Measurements from ENCODE around the gene ABCC3. TPM values are rescaled to one million over a fixed set of nuclear protein-coding genes. Genes with fewer than 3 reads are reported as not detected.

ABCC3 gene
- total and polyA plus RNA-seq, 9 of the 15 experiments (the other 6 are each of a cell fraction or from before 2014, with no cell fraction given), result 0.03 to 1.6 (median 0.42) TPM; not detected in 5

DNA sequence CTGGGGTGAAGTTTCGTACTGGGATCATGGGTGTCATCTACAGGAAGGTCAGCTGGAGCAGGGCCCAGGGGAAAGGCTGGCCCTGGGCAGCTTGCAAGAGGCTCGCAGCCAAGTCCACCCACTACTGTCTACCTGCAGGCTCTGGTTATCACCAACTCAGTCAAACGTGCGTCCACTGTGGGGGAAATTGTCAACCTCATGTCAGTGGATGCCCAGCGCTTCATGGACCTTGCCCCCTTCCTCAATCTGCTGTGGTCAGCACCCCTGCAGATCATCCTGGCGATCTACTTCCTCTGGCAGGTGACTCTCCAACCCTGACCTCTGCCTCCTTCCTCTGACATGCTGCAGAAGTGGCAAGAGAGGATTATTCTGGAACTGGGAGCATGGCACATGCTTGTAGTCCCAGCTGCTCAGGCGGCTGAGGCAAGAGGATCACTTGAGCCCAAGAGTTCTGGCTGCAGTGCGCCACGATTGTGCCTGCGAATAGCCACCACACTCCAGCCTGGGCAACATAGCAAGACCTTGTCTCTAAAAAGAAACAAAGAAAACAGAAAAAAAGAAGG lies 29.2 kb downstream of the ABCC3 start:
- BruUV-seq (replicated peaks), result no TSS peak
- in situ Hi-C loops (cut with MboI), result no loop called here
- H3K4me3 ChIP-seq, result no peak overlapping the region
- no peaks in the 10 kb centered on the region for H3K36me3 ChIP-seq (ENCODE audit: control insufficient read depth, insufficient read depth, low read length)
- ATAC-seq, result no peak
- ChIA-PET POLR2A (interaction anchor here (1.0 kb wide), 1 partner anchor 22 kb away, joined by 3 read pairs; no protein-coding TSS in a partner anchor), CTCF (ENCODE audit: low intra/inter-chr PET ratio) (no interaction called here)
- TF ChIP-seq ZNF121 (CRISPR knock-in tag; conservative IDR thresholded peaks at IDR 0.05) (peak; percentile 55; the same call in 1 of the 2 replicates), MAFK (IDR thresholded peaks at IDR 0.05; ENCODE audit: low read length) (no peak)
- DNase-seq (ENCODE audit: extremely low read depth in 1 of 4, low spot score in 3 of 4), result no peak
- H3K27me3 ChIP-seq (ENCODE audit: control insufficient read depth in 2 of 2, insufficient read depth in 2 of 2, low read length in 2 of 2), result no peaks in the 10 kb centered on the region; a peak in 1 of 5 replicates
- no peaks in the 10 kb centered on the region for H4K20me1 ChIP-seq (replicated peaks; ENCODE audit: control insufficient read depth, insufficient read depth, low read length)
- intact Hi-C loops (cut with micrococcal nuclease), result no loop called here
- peak overlapping the region in 1 of 2 experiments; percentile 0; a peak in 1 of 4 replicates for H3K9ac ChIP-seq (ENCODE audit: insufficient read depth in 1 of 2, low read depth in 2 of 2, low read length in 2 of 2)
- peaks cover 53 to 56% of the 10 kb centered on the region in 2 experiments for H3K4me1 ChIP-seq (replicated peaks in 1 of 2; ENCODE audit: control insufficient read depth in 2 of 2, insufficient read depth in 2 of 2, low read length in 2 of 2)
- H3K9me3 ChIP-seq (replicated peaks; ENCODE audit: control insufficient read depth, insufficient read depth, low read depth, low read length), result no peaks in the 10 kb centered on the region
- H3K27ac ChIP-seq (ENCODE audit: extremely low read depth, low read depth, low read length), result no peak overlapping the region; the same call in 2 of the 3 replicates
- WGBS (ENCODE audit: insufficient coverage, low coverage, missing lambda C conversion rate), result 71% methylated on average over 10 of the region's 10 CpGs
- peaks cover 8% of the 10 kb centered on the region for H3K9me1 ChIP-seq (ENCODE audit: control insufficient read depth, insufficient read depth, low read length)
- no peak overlapping the region for H3K4me2 ChIP-seq (ENCODE audit: insufficient read depth, low read length)
- FAIRE-seq, result no peak
- no peaks in the 10 kb centered on the region for H3K79me2 ChIP-seq (ENCODE audit: control insufficient read depth, insufficient read depth, low read length)
- peak overlapping the region; percentile 81; the same call in 1 of the 2 replicates for H2AFZ ChIP-seq (ENCODE audit: low read depth, low read length)

DNA sequence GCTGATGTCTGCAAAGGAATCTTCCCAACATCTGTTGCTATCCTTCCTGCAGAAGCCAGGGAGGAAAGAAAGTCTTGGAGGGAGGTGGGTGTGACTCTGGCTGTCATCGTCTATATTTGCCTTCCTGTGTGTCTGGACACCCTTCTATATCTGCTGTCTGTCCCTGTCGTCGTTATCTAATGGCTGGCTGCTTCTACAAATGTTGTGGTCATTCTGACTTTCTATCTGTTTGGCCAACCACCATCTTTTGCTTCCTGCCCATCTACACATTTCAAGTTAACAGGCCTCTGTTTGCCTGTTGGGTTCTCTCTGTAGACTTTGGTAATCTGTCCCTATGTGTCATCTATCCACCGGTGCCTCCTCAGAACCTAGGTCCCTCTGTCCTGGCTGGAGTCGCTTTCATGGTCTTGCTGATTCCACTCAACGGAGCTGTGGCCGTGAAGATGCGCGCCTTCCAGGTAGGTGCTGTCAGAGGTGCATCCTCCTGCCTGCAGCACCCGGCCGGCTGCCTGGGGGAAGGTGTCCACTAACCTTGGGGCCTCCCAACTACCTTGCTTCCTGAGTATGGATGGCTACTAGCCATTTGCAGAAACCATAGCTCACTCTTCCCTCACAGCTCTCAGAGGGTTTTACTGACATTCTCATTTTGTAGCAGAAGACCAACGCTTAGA lies 30.2 kb downstream of the ABCC3 start:
- Histone ChIP-seq H3K4me2 (ENCODE audit: insufficient read depth, low read length) (peak overlapping the region; percentile 64), H3K4me1 (replicated peaks in 1 of 2; ENCODE audit: control insufficient read depth in 2 of 2, insufficient read depth in 2 of 2, low read length in 2 of 2) (peaks cover 51 to 52% of the 10 kb centered on the region in 2 experiments), H3K27me3 (ENCODE audit: control insufficient read depth in 2 of 2, insufficient read depth in 2 of 2, low read length in 2 of 2) (no peaks in the 10 kb centered on the region; a peak in 1 of 5 replicates), H3K4me3 (no peak overlapping the region), H3K79me2 (ENCODE audit: control insufficient read depth, insufficient read depth, low read length) (no peaks in the 10 kb centered on the region), H3K9ac (ENCODE audit: insufficient read depth in 1 of 2, low read depth in 2 of 2, low read length in 2 of 2) (0 out of 4 replicates have a peak overlapping the region, but pooled peaks of 1 of the 2 experiments have one; percentile 17), H3K36me3 (ENCODE audit: control insufficient read depth, insufficient read depth, low read length) (no peaks in the 10 kb centered on the region), H3K27ac (ENCODE audit: extremely low read depth, low read depth, low read length) (peak overlapping the region; percentile 68; the same call in 2 of the 3 replicates), H3K9me3 (replicated peaks; ENCODE audit: control insufficient read depth, insufficient read depth, low read depth, low read length) (no peaks in the 10 kb centered on the region), H2AFZ (ENCODE audit: low read depth, low read length) (peak overlapping the region; percentile 89), H3K9me1 (ENCODE audit: control insufficient read depth, insufficient read depth, low read length) (peaks cover 8% of the 10 kb centered on the region), H4K20me1 (replicated peaks; ENCODE audit: control insufficient read depth, insufficient read depth, low read length) (no peaks in the 10 kb centered on the region)
- peak; percentile 90 for FAIRE-seq
- ChIA-PET CTCF (ENCODE audit: low intra/inter-chr PET ratio) (no interaction called here), POLR2A (interaction anchor here (0.6 to 1.0 kb wide), 4 partner anchors 15 to 240 kb away, joined by 3 read pairs; no protein-coding TSS in a partner anchor)
- in situ Hi-C loops (cut with MboI), result no loop called here
- peak; percentile 57 for ATAC-seq
- DNase-seq (ENCODE audit: extremely low read depth in 1 of 4, low spot score in 3 of 4), result peak in 3 of 4 experiments; percentile 33 to 74 (median 69)
- 24% methylated on average over 12 of the region's 12 CpGs for WGBS (ENCODE audit: insufficient coverage, low coverage, missing lambda C conversion rate)
- intact Hi-C loops (cut with micrococcal nuclease), result no loop called here
- BruUV-seq (replicated peaks), result no TSS peak
- TF ChIP-seq, protein P1, sequence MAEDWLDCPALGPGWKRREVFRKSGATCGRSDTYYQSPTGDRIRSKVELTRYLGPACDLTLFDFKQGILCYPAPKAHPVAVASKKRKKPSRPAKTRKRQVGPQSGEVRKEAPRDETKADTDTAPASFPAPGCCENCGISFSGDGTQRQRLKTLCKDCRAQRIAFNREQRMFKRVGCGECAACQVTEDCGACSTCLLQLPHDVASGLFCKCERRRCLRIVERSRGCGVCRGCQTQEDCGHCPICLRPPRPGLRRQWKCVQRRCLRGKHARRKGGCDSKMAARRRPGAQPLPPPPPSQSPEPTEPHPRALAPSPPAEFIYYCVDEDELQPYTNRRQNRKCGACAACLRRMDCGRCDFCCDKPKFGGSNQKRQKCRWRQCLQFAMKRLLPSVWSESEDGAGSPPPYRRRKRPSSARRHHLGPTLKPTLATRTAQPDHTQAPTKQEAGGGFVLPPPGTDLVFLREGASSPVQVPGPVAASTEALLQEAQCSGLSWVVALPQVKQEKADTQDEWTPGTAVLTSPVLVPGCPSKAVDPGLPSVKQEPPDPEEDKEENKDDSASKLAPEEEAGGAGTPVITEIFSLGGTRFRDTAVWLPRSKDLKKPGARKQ (CRISPR knock-in tag; IDR thresholded peaks at IDR 0.05), result no peak
- TF ChIP-seq THRAP3 (IDR thresholded peaks at IDR 0.05; ENCODE audit: borderline replicate concordance) (no peak), MEF2A (IDR thresholded peaks at IDR 0.05; ENCODE audit: control insufficient read depth, low read depth, low read length) (peak; percentile 32; the same call in 1 of the 2 replicates), ZNF644 (tag; IDR thresholded peaks at IDR 0.05; ENCODE audit: low read depth) (no peak), ESRRB (CRISPR knock-in tag; IDR thresholded peaks at IDR 0.05; ENCODE audit: borderline replicate concordance) (no peak), CTBP1 (IDR thresholded peaks at IDR 0.05; ENCODE audit: borderline replicate concordance) (peak; percentile 38; the same call in 1 of the 2 replicates), ZNF23 (CRISPR knock-in tag; IDR thresholded peaks at IDR 0.05) (no peak), ZNF263 (CRISPR knock-in tag; IDR thresholded peaks at IDR 0.05; ENCODE audit: borderline replicate concordance) (no peak), TAF9B (IDR thresholded peaks at IDR 0.05; ENCODE audit: partially characterized antibody) (no peak), TAF7 (tag; IDR thresholded peaks at IDR 0.05) (no peak), CBX8 (IDR thresholded peaks at IDR 0.05; ENCODE audit: borderline replicate concordance, extremely low read depth, low read depth, low read length, poor library complexity, severe bottlenecking) (no peak)
